Gastroesophageal sphincter (tissue), 4 donors: Measurements from ENCODE around the gene RALGAPA1. TPM values are rescaled to one million over a fixed set of nuclear protein-coding genes. Genes with fewer than 3 reads are reported as not detected.
"Not testable (repeated sequence)": the region's sequence is repeated elsewhere in the genome, so short reads cannot be mapped to it uniquely, and the experiment has no call there.

Source experiments
- ATAC-seq: fragments of 150-250 bp; one replicate; pipeline ENCODE4 v1.9.1; 2016; ENCODE audit warnings: mild to moderate bottlenecking, moderate library complexity
- H3K27ac ChIP-seq, 4 donors: fragments of 200-600 bp; sonication (generic) in 3 of 4; 1 replicate in 3 of 4; 2 replicates in 1 of 4; pipeline ENCODE4 v1.5.1; 2016 to 2019
- H3K27me3 ChIP-seq: fragments of 200-600 bp; sonication (generic); one replicate; pipeline ENCODE4 v1.5.1; 2019
- H3K36me3 ChIP-seq, 2 donors: fragments of 200-600 bp; sonication (generic); one replicate each; pipeline ENCODE4 v1.5.1; 2019; ENCODE audit warnings: control low read depth in 1 of 2
- H3K4me1 ChIP-seq, 3 donors: fragments of 200-600 bp; sonication (generic); 1 replicate in 2 of 3; 2 replicates in 1 of 3; pipeline ENCODE4 v1.5.1; 2016 to 2019; ENCODE audit warnings: control low read depth in 2 of 3
- H3K4me3 ChIP-seq, 2 donors: fragments of 200-600 bp; sonication (generic); one replicate each; pipeline ENCODE4 v1.5.1; 2019; ENCODE audit warnings: mild to moderate bottlenecking in 1 of 2, moderate library complexity in 1 of 2
- H3K9me3 ChIP-seq, 3 donors: fragments of 200-600 bp; sonication (generic); one replicate each; pipeline ENCODE4 v1.5.1; 2017 to 2019; ENCODE audit warnings: control low read depth in 2 of 3
- EP300 ChIP-seq: sonication (generic); formaldehyde crosslinking; IDR thresholded peaks from one replicate; pipeline ENCODE4 v1.6.1; 2017; ENCODE audit warnings: antibody characterized with exemption, mild to moderate bottlenecking
- POLR2A ChIP-seq, 2 donors: fragments of 450-650 bp; IDR thresholded peaks; one replicate each; pipeline ENCODE4 v1.6.1; 2017; ENCODE audit warnings: antibody characterized with exemption in 2 of 2, mild to moderate bottlenecking in 2 of 2, moderate library complexity in 1 of 2
- POLR2AphosphoS5 ChIP-seq: sonication (generic); formaldehyde crosslinking; IDR thresholded peaks from one replicate; pipeline ENCODE4 v1.6.1; 2017; ENCODE audit warnings: antibody characterized with exemption
- WGBS, 2 donors: methylation state at CpG; one replicate each; pipeline ENCODE4 v1.1.5; 2018; ENCODE audit warnings: low coverage in 1 of 2; 5-methylcytosine and 5-hydroxymethylcytosine counted together
- total RNA-seq, 4 donors: library from RNA; depleted of rRNA; stranded (reverse); fragments of >200 nt; gene quantifications; one replicate each; pipeline ENCODE4 v1.1.0, GENCODE V29; 2016
- TF ChIP-seq, protein P1 (sequence below), 4 experiments: fragments of 200-600 bp in 2 of 4; fragments of 450-650 bp in 2 of 4; sonication (generic) in 1 of 4; IDR thresholded peaks; one replicate each; pipeline ENCODE4 v1.5.1; 2017 to 2019; ENCODE audit warnings: antibody characterized with exemption in 4 of 4, mild to moderate bottlenecking in 2 of 4, moderate library complexity in 2 of 4

The RALGAPA1 gene
- total RNA-seq, 4 donors from 2014 or later: 46.6 to 97.4 (median 69.4) TPM

GRCh38 chr14:35742032-35742371 is 67.1 kb downstream of the RALGAPA1 start:
- WGBS, 2 donors: 94 to 96% methylated on average over 1 of the region's 1 CpG
- H3K4me1 ChIP-seq: no peaks in the 10 kb centered on the region
- peaks cover 4 to 85% of the 10 kb centered on the region in 2 donors for H3K36me3 ChIP-seq
- no peak overlapping the region for H3K27ac ChIP-seq
- TF ChIP-seq POLR2AphosphoS5 (no peak), EP300 (no peak), POLR2A (IDR thresholded peaks at IDR 0.05) (no peak)
- TF ChIP-seq, protein P1, sequence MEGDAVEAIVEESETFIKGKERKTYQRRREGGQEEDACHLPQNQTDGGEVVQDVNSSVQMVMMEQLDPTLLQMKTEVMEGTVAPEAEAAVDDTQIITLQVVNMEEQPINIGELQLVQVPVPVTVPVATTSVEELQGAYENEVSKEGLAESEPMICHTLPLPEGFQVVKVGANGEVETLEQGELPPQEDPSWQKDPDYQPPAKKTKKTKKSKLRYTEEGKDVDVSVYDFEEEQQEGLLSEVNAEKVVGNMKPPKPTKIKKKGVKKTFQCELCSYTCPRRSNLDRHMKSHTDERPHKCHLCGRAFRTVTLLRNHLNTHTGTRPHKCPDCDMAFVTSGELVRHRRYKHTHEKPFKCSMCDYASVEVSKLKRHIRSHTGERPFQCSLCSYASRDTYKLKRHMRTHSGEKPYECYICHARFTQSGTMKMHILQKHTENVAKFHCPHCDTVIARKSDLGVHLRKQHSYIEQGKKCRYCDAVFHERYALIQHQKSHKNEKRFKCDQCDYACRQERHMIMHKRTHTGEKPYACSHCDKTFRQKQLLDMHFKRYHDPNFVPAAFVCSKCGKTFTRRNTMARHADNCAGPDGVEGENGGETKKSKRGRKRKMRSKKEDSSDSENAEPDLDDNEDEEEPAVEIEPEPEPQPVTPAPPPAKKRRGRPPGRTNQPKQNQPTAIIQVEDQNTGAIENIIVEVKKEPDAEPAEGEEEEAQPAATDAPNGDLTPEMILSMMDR (IDR thresholded peaks at IDR 0.05): no peak
- no peaks in the 10 kb centered on the region for H3K27me3 ChIP-seq
- ATAC-seq: no peak
- H3K9me3 ChIP-seq: no peaks in the 10 kb centered on the region
- no peak overlapping the region for H3K4me3 ChIP-seq

- Histone ChIP-seq H3K27ac (no peak overlapping the region), H3K36me3 (peaks cover 4 to 85% of the 10 kb centered on the region in 2 donors), H3K4me1 (no peaks in the 10 kb centered on the region), H3K9me3 (no peaks in the 10 kb centered on the region), H3K27me3 (no peaks in the 10 kb centered on the region), H3K4me3 (no peak overlapping the region)
- TF ChIP-seq POLR2A (IDR thresholded peaks at IDR 0.05): no peak
- 91 to 95% methylated on average over 3 of the region's 3 CpGs for WGBS, 2 donors
- no peak for ATAC-seq
These were observed 67.6 kb downstream of the RALGAPA1 start for GRCh38 chr14:35741345-35742031.

GRCh38 chr14:35740215-35740614 is 68.9 kb downstream of the RALGAPA1 start:
- H3K36me3 ChIP-seq: peaks cover 4 to 85% of the 10 kb centered on the region in 2 donors
- 100% methylated on average over 1 of the region's 1 CpG for WGBS, 2 donors

GRCh38 chr14:35735163-35735562 is 73.9 kb downstream of the RALGAPA1 start:
- H3K9me3 ChIP-seq: not testable (repeated sequence)
- H3K36me3 ChIP-seq: peaks cover 0 to 69% of the 10 kb centered on the region in 2 donors
- WGBS, 2 donors: 96 to 97% methylated on average over 3 of the region's 3 CpGs

More at GRCh38 chr14:35740215-35740614, 68.9 kb downstream of the RALGAPA1 start:
- no peak overlapping the region for H3K4me3 ChIP-seq
- no peaks in the 10 kb centered on the region for H3K9me3 ChIP-seq
- no peak overlapping the region for H3K27ac ChIP-seq
- no peaks in the 10 kb centered on the region for H3K4me1 ChIP-seq
- no peaks in the 10 kb centered on the region for H3K27me3 ChIP-seq
- ATAC-seq: no peak
- TF ChIP-seq POLR2A (IDR thresholded peaks at IDR 0.05) (no peak), POLR2AphosphoS5 (no peak)

DNA sequence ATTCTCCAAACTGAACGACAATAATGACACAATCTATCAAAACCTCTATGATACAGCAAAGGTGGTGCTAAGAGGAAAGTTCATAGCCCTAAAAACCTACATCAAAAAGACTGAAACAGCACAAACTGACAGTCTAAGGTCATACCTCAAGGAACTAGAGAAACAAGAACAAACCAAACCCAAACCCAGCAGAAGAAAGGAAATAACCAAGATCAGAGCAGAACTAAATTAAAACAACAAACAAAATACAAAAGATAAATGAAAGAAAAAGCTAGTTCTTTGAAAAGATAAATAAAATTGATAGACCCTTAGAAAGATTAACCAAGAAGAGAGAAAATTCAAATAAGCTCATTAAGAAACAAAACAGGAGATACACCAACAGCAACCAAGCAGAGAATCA is 75.6 kb downstream of the RALGAPA1 start:
- ATAC-seq, H3K27me3 ChIP-seq, H3K9me3 ChIP-seq, H3K4me1 ChIP-seq, H3K4me3 ChIP-seq, H3K27ac ChIP-seq: not testable (repeated sequence)
- peaks cover 0 to 71% of the 10 kb centered on the region in 2 donors for H3K36me3 ChIP-seq
- WGBS, 2 donors: 100% methylated on average over 1 of the region's 1 CpG

More at GRCh38 chr14:35735163-35735562, 73.9 kb downstream of the RALGAPA1 start:
- ATAC-seq, H3K4me3 ChIP-seq, H3K4me1 ChIP-seq, H3K27ac ChIP-seq, H3K27me3 ChIP-seq: not testable (repeated sequence)

- Histone ChIP-seq H3K27ac (no peak overlapping the region), H3K27me3 (no peaks in the 10 kb centered on the region), H3K4me1 (no peaks in the 10 kb centered on the region), H3K9me3 (no peaks in the 10 kb centered on the region), H3K4me3 (no peak overlapping the region), H3K36me3 (peaks cover 5 to 70% of the 10 kb centered on the region in 2 donors)
- ATAC-seq: no peak
- no CpG with 5 or more reads among the region's 4 CpGs for WGBS, 2 donors
- TF ChIP-seq EP300: no peak
- TF ChIP-seq POLR2AphosphoS5: no peak
These were observed 78.2 kb downstream of the RALGAPA1 start for GRCh38 chr14:35730871-35731270.

- peaks cover 5 to 48% of the 10 kb centered on the region in 2 donors for H3K36me3 ChIP-seq
- ATAC-seq: no peak
- WGBS, 2 donors: 96 to 100% methylated on average over 2 of the region's 2 CpGs
These were observed 81.3 kb downstream of the RALGAPA1 start for GRCh38 chr14:35727764-35728163.

More at GRCh38 chr14:35727764-35728163, 81.3 kb downstream of the RALGAPA1 start:
- no peaks in the 10 kb centered on the region for H3K4me1 ChIP-seq
- no peak overlapping the region for H3K4me3 ChIP-seq
- no peaks in the 10 kb centered on the region for H3K9me3 ChIP-seq
- H3K27ac ChIP-seq: no peak overlapping the region
- TF ChIP-seq POLR2A (IDR thresholded peaks at IDR 0.05) (no peak), POLR2AphosphoS5 (no peak), EP300 (no peak)
- TF ChIP-seq, protein P1 (IDR thresholded peaks at IDR 0.05): no peak
- H3K27me3 ChIP-seq: no peaks in the 10 kb centered on the region
